Measurements from ENCODE around the gene EGFL7.

Gene EGFL7

GRCh38 chr9:136721339-136722092 lies 58.8 kb downstream of the EGFL7 start:
- no peak for DNase-seq

Data from DMS 273 treated with DMSO at 0.1 percent for 48 hours (cell line).